Activated CD4-positive, alpha-beta T cell treated with anti-CD3 and anti-CD28 coated beads, Interleukin-2, amount 50 U/mL, for 24 hours (primary cell): ENCODE results near the gene SMIM12.

Experiments
- DNase-seq, 2 donors: peaks; one replicate each; pipeline ENCODE4 v3.0.0-alpha.2; 2020; ENCODE audit warnings: low read depth in 1 of 2, low spot score in 1 of 2

Gene SMIM12

DNA sequence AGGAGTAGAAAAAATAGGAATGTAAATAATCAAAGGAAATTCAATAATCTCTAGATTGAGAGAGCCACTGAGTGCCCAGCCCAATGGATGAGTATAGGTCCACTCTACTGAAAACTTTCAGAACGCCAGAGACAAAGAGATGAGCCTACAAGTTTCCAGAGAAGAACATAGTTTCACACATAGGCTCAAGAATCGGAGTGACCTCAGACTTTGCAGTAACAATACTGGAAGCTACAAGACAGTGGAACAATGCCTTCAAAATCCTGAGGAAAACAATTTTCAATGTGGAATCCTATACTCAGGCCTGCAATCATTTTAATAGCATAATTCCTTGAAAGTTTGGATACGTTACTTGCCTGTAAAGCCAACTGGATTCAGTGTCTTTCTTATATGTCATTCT is 55.8 kb downstream of the SMIM12 start:
- no peak for DNase-seq
